Chondrocyte (in vitro differentiated cells): Measurements from ENCODE around the gene DYTN. TPM values are rescaled to one million over a fixed set of nuclear protein-coding genes. Genes with fewer than 3 reads are reported as not detected.

ENCODE experiments used
- DNase-seq: peaks from one replicate; pipeline ENCODE4 v3.0.0; 2021; ENCODE audit warnings: mixed read lengths, low spot score
- H3K27ac Mint-ChIP-seq: one replicate; pipeline ENCODE4 v1.8.0; 2021; ENCODE audit warnings: mild to moderate bottlenecking, moderate library complexity, mixed read lengths; ENCODE audit not compliant: unreplicated experiment
- H3K27me3 Mint-ChIP-seq: 2 replicates; pipeline ENCODE4 v1.8.0; 2021; ENCODE audit warnings: low read depth, mixed read lengths
- H3K36me3 Mint-ChIP-seq: 2 replicates; pipeline ENCODE4 v1.8.0; 2021; ENCODE audit warnings: low read depth, mixed read lengths
- H3K4me1 Mint-ChIP-seq: 2 replicates; pipeline ENCODE4 v1.8.0; 2021; ENCODE audit warnings: low read depth, mild to moderate bottlenecking, mixed read lengths
- H3K4me3 Mint-ChIP-seq: one replicate; pipeline ENCODE4 v1.8.0; 2021; ENCODE audit warnings: mild to moderate bottlenecking, moderate library complexity, mixed read lengths; ENCODE audit not compliant: unreplicated experiment
- H3K9me3 Mint-ChIP-seq: 2 replicates; pipeline ENCODE4 v1.8.0; 2021; ENCODE audit warnings: low read depth, mixed read lengths
- CTCF ChIP-seq: fragments of 200-600 bp; sonication (generic); IDR thresholded peaks from 2 replicates; pipeline ENCODE4 v1.5.0; 2021; ENCODE audit warnings: antibody characterized with exemption, mild to moderate bottlenecking, moderate library complexity
- total RNA-seq: library from RNA; stranded (reverse); gene quantifications from 3 replicates; pipeline ENCODE4 v1.2.1, GENCODE V29; 2021

DYTN gene
- total RNA-seq, 1 donor from 2014 or later, result not detected

- H3K4me3 Mint-ChIP-seq, result no peak overlapping the region
- H3K4me1 Mint-ChIP-seq, result no peaks in the 10 kb centered on the region
- no peak overlapping the region for H3K27ac Mint-ChIP-seq
- no peaks in the 10 kb centered on the region for H3K9me3 Mint-ChIP-seq
- H3K27me3 Mint-ChIP-seq, result peaks cover 28% of the 10 kb centered on the region
- no peak for DNase-seq
- H3K36me3 Mint-ChIP-seq, result no peaks in the 10 kb centered on the region
- TF ChIP-seq CTCF, result no peak
Observed at GRCh38 chr2:206631340-206631739, 86.9 kb downstream of the DYTN start.

DNA sequence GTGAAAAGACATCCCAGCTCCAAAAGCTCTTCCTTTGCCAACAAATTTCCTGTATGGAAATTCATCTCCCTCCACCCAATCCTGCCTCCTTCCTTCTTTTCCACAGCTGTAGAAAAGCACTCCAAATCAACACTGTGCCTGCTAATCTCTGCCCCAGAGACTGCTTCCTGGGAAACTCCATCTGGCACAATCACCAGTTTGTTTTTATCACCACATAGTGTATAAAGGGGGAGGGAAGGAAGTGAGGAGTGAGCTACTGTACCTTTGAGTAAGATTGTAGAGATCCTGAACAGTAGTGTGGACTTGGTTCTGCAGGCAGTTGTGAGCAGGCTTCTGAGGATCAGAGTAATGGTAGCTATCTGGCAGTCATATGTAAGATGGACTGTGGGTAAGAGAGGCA, 90.6 kb downstream of the DYTN start:
- Mint-ChIP-seq H3K9me3 (no peaks in the 10 kb centered on the region), H3K4me3 (no peak overlapping the region), H3K36me3 (no peaks in the 10 kb centered on the region), H3K4me1 (no peaks in the 10 kb centered on the region), H3K27ac (no peak overlapping the region), H3K27me3 (peaks cover 20% of the 10 kb centered on the region)
- TF ChIP-seq CTCF, result no peak
- DNase-seq, result no peak

DNA sequence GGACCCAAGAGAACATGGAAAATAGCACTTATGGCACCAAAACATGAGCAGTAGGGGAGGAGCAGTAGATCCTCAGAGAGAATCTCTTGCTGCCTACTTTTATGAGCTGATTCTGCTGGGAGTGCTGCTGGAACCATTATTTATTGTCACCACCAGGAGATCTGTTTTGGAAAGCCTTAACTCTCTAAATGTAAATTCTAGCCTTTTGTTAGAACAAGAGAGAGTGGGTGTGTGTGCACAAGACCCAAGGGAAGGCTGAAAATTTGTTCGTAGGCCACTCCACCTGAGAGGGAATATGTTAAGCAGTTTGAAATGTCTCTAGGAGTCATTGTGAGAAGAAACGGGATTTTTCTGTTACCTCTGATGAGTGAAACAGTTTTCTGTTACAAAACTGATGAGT, 92.1 kb downstream of the DYTN start:
- Mint-ChIP-seq H3K36me3 (no peaks in the 10 kb centered on the region), H3K9me3 (no peaks in the 10 kb centered on the region), H3K27me3 (peaks cover 18% of the 10 kb centered on the region), H3K27ac (no peak overlapping the region), H3K4me1 (no peaks in the 10 kb centered on the region), H3K4me3 (no peak overlapping the region)
- no peak for DNase-seq
- TF ChIP-seq CTCF, result no peak

GRCh38 chr2:206619011-206619410, 99.2 kb downstream of the DYTN start:
- Mint-ChIP-seq H3K27ac (no peak overlapping the region), H3K27me3 (no peaks in the 10 kb centered on the region), H3K9me3 (no peaks in the 10 kb centered on the region), H3K4me1 (peaks cover 5% of the 10 kb centered on the region), H3K4me3 (no peak overlapping the region), H3K36me3 (no peaks in the 10 kb centered on the region)
- no peak for DNase-seq
- TF ChIP-seq CTCF, result no peak

DNA sequence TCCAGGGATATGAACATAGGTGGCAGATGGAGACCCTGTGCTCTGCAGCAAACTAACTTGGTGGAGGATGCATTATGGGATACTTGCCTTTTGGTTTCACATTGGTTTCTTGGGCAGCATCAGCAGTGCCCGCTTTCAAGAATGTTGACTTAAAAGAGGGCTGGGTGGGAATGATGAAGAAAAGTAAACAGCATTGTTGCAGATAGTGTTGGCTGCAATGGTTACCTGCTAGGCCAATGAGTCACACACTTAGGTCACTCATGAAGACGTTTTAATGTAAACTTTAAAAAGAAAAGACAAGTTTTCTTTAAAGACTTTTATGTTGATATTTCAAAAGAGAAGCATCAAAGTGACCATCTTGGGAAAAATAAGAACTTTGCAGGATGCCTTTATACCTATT, 102.0 kb downstream of the DYTN start:
- Mint-ChIP-seq H3K27me3 (no peaks in the 10 kb centered on the region), H3K4me1 (peaks cover 5% of the 10 kb centered on the region), H3K27ac (no peak overlapping the region), H3K36me3 (no peaks in the 10 kb centered on the region), H3K4me3 (no peak overlapping the region), H3K9me3 (no peaks in the 10 kb centered on the region)
- TF ChIP-seq CTCF, result no peak
- no peak for DNase-seq
